ENCODE measurements around the gene DGCR6L. TPM values are rescaled to one million over a fixed set of nuclear protein-coding genes. Genes with fewer than 3 reads are reported as not detected.
"Not testable (repeated sequence)": the region's sequence is repeated elsewhere in the genome, so short reads cannot be mapped to it uniquely, and the experiment has no call there.

DGCR6L gene
- total and polyA plus RNA-seq, 2 donors from 2014 or later, result 35.3 to 137 TPM

DNA sequence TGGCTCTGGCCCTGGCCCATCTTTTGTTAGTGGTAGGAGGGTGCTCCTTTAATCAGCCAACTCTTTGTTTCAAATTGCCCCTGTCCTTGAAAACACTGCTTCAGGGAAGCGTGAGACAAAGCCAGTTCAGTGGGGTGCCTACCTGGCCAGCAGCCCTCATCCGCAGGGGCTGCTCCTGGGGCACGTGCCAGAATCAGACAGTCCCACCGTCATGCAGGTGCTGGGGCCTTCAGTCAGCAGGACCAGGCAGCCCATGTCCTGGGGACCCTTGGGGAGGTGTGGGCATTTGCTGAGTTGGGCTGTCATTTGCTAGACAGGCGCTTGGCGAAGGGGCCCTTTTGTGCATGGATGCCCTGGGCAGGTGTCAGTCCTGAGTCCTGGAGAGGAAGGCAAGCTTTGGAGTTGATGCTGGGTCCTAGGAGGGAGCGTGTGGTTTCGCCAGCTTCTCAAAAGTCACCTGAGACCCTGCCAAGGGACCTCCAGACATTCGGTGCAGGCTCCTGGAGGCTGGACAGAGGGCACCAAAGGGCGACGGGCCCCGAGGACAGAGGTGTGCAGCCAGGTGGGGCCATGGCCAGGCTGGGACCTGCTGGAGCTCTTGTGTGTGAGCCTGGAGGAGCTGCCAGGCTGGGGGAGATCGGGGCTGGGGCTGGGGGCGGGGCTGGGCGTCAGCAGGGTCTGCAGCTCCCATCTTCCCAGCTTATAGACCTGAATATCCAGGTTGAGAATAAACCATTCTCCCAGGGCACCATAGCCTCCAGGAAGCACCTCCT is 36.8 kb downstream of the DGCR6L start:
- Histone ChIP-seq H3K27me3 (ENCODE audit: control insufficient read depth, insufficient read depth, low read length) (no peaks in the 10 kb centered on the region), H3K36me3 (ENCODE audit: control insufficient read depth in 2 of 3, insufficient read depth in 3 of 3, low read length in 3 of 3) (no peaks in the 10 kb centered on the region), H3K4me3 (ENCODE audit: low read length in 3 of 3) (no peak overlapping the region), H3K27ac (ENCODE audit: low read depth in 2 of 2, low read length in 2 of 2) (no peak overlapping the region), H3K4me1 (ENCODE audit: control insufficient read depth in 2 of 3, insufficient read depth in 2 of 3, low read depth in 1 of 3, low read length in 3 of 3) (no peaks in the 10 kb centered on the region), H3K9ac (ENCODE audit: low read length in 3 of 3) (no peak overlapping the region), H3K9me3 (ENCODE audit: control insufficient read depth in 2 of 3, insufficient read depth in 1 of 3, low read length in 3 of 3) (no peaks in the 10 kb centered on the region)
- intact Hi-C loops (cut with DNase I), result no loop called here
- DNase-seq (no peak), FAIRE-seq (no peak)
- TF ChIP-seq CTCF (IDR thresholded peaks at IDR 0.05; ENCODE audit: borderline replicate concordance, extremely low read depth, insufficient read depth), result no peak

- intact Hi-C loops (cut with DNase I), result no loop called here
- H3K9me3 ChIP-seq (ENCODE audit: control insufficient read depth in 2 of 3, insufficient read depth in 1 of 3, low read length in 3 of 3), result no peaks in the 10 kb centered on the region
- no peak for TF ChIP-seq CTCF (IDR thresholded peaks at IDR 0.05; ENCODE audit: borderline replicate concordance, extremely low read depth, insufficient read depth)
- no peaks in the 10 kb centered on the region for H3K4me1 ChIP-seq (ENCODE audit: control insufficient read depth in 2 of 3, insufficient read depth in 2 of 3, low read depth in 1 of 3, low read length in 3 of 3)
- no peaks in the 10 kb centered on the region for H3K36me3 ChIP-seq (ENCODE audit: control insufficient read depth in 2 of 3, insufficient read depth in 3 of 3, low read length in 3 of 3)
- H3K27ac ChIP-seq (ENCODE audit: low read depth in 2 of 2, low read length in 2 of 2), result no peak overlapping the region
- H3K27me3 ChIP-seq (ENCODE audit: control insufficient read depth, insufficient read depth, low read length), result no peaks in the 10 kb centered on the region
- FAIRE-seq, result no peak
- H3K9ac ChIP-seq (ENCODE audit: low read length in 3 of 3), result no peak overlapping the region
- no peak for DNase-seq
- H3K4me3 ChIP-seq (ENCODE audit: low read length in 3 of 3), result no peak overlapping the region
Measured at GRCh38 chr22:20281891-20282290, 38.0 kb downstream of the DGCR6L start.

GRCh38 chr22:20281473-20281872 is 38.4 kb downstream of the DGCR6L start:
- FAIRE-seq; intact Hi-C loops (cut with DNase I): not testable (repeated sequence)

DNA sequence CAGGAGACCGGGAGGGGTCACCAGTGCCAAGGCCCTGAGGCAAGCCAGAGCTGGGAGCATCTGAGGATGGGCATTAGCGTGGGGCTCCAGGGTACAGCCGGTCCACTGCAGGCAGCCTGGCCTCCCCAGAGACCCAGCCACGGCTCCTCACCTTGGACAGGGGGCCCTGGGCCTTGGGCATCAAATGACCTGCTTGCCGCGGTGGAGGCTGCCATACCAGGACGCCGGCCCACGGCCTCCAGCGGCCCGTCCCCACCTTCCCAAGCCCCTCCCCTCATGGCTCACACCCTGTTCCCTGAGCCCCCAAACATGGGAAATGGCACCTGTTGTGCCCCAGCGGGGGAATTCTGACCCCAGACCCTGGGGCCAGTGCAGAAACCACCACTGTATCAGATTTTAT is 39.0 kb downstream of the DGCR6L start:
- no peak overlapping the region for H3K27ac ChIP-seq (ENCODE audit: low read depth in 2 of 2, low read length in 2 of 2)
- FAIRE-seq (no peak), DNase-seq (no peak)
- no peak overlapping the region for H3K4me3 ChIP-seq (ENCODE audit: low read length in 3 of 3)
- H3K9me3 ChIP-seq (ENCODE audit: control insufficient read depth in 2 of 3, insufficient read depth in 1 of 3, low read length in 3 of 3), result no peaks in the 10 kb centered on the region
- no peaks in the 10 kb centered on the region for H3K4me1 ChIP-seq (ENCODE audit: control insufficient read depth in 2 of 3, insufficient read depth in 2 of 3, low read depth in 1 of 3, low read length in 3 of 3)
- intact Hi-C loops (cut with DNase I), result no loop called here
- H3K9ac ChIP-seq (ENCODE audit: low read length in 3 of 3), result no peak overlapping the region
- H3K27me3 ChIP-seq (ENCODE audit: control insufficient read depth, insufficient read depth, low read length), result no peaks in the 10 kb centered on the region
- no peak for TF ChIP-seq CTCF (IDR thresholded peaks at IDR 0.05; ENCODE audit: borderline replicate concordance, extremely low read depth, insufficient read depth)
- H3K36me3 ChIP-seq (ENCODE audit: control insufficient read depth in 2 of 3, insufficient read depth in 3 of 3, low read length in 3 of 3), result no peaks in the 10 kb centered on the region

More at GRCh38 chr22:20281473-20281872, 38.4 kb downstream of the DGCR6L start:
- not testable (repeated sequence) for H3K9me3 ChIP-seq (ENCODE audit: control insufficient read depth in 2 of 3, insufficient read depth in 1 of 3, low read length in 3 of 3); H3K27ac ChIP-seq (ENCODE audit: low read depth in 2 of 2, low read length in 2 of 2); H3K4me1 ChIP-seq (ENCODE audit: control insufficient read depth in 2 of 3, insufficient read depth in 2 of 3, low read depth in 1 of 3, low read length in 3 of 3); H3K4me3 ChIP-seq (ENCODE audit: low read length in 3 of 3); H3K9ac ChIP-seq (ENCODE audit: low read length in 3 of 3); H3K36me3 ChIP-seq (ENCODE audit: control insufficient read depth in 2 of 3, insufficient read depth in 3 of 3, low read length in 3 of 3); DNase-seq; H3K27me3 ChIP-seq (ENCODE audit: control insufficient read depth, insufficient read depth, low read length)

DNA sequence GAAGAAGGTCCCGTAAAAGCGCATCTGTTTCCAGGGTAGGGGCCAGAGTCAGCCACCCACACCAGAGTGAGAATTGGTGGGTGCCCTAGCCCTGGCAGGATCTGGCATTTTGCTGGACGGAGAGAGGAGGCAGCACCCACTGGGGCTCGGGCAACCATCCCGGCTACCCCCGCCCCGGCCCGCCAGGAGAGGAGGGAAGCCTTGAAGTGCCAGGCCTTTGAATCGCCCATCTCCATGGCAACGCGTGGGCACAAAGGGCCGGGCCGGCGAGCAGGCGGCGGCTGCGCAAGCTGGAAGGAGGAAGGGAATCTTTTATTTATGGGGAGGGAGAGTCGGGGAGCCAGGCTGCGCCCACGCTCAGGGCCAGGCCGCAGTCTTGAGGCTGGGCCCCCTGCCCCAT is 39.7 kb downstream of the DGCR6L start:
- H3K4me3 ChIP-seq (ENCODE audit: low read length in 3 of 3); H3K4me1 ChIP-seq (ENCODE audit: control insufficient read depth in 2 of 3, insufficient read depth in 2 of 3, low read depth in 1 of 3, low read length in 3 of 3); H3K27me3 ChIP-seq (ENCODE audit: control insufficient read depth, insufficient read depth, low read length); intact Hi-C loops (cut with DNase I); DNase-seq; H3K9ac ChIP-seq (ENCODE audit: low read length in 3 of 3); H3K9me3 ChIP-seq (ENCODE audit: control insufficient read depth in 2 of 3, insufficient read depth in 1 of 3, low read length in 3 of 3); H3K27ac ChIP-seq (ENCODE audit: low read depth in 2 of 2, low read length in 2 of 2); FAIRE-seq; H3K36me3 ChIP-seq (ENCODE audit: control insufficient read depth in 2 of 3, insufficient read depth in 3 of 3, low read length in 3 of 3): not testable (repeated sequence)

Data from kidney (tissue), 14 donors.